Fibroblast of the conjunctiva (primary cell): Measurements from ENCODE around the gene CDH23.

Source experiments
- DNase-seq: peaks from one replicate; pipeline ENCODE4 v3.0.0-alpha.2; 2010; ENCODE audit warnings: low read depth

CDH23 gene

GRCh38 chr10:71660313-71660712, 263.6 kb downstream of the CDH23 start:
- no peak for DNase-seq

DNA sequence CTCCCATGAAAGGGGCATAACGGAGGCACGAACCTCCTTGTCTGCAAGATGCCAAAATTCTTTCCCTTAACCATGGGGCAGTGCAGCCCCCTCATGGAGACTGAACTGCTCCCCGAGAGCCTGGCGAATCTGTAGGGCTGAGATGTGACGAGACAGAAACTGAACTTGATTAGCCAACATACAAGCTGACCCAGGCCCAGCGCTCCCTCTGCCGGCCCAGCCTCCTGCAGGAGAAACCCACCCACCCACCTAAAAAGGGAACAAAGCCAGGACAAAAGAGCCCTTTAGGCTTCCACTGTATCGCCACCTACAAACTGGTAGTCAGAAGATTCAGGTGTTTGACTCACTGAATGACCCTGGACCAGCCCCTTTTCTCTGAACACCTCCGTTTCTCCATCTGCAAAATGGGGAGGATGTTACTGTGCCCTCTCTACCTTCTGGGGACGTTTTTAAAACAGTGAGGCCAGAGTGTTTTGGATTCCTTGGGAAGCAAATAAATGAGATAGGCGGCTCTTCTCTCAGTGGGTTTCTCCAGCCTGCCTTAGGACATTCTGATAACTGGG, 264.4 kb downstream of the CDH23 start:
- DNase-seq = no peak

GRCh38 chr10:71661779-71662336, 265.1 kb downstream of the CDH23 start:
- no peak for DNase-seq

- DNase-seq = no peak
Observed at GRCh38 chr10:71663311-71663710, 266.6 kb downstream of the CDH23 start.

DNA sequence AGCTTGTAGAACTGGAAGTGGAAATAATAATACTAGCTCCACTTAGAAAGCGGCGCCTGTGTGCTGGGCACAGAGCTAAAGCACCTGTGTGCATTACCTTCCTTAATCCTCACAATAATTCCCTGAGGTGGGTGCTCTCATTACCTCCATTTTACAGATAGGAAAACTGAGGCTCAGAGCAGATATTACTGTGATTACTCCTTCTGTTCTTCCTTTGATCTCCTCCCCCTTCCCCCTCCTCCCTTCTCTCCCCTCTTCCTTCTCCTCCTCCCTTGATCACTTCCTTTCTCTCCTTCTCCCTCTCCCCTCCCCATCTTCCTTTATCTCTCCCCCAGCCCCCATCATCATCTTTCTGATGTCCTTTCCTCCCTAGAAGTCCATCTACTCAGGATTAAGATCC, 267.9 kb downstream of the CDH23 start:
- no peak for DNase-seq

GRCh38 chr10:71665456-71665855, 268.7 kb downstream of the CDH23 start:
- no peak for DNase-seq

- no peak for DNase-seq
Observed at GRCh38 chr10:71666639-71667386, 270.1 kb downstream of the CDH23 start.

GRCh38 chr10:71667387-71667752, 270.6 kb downstream of the CDH23 start:
- no peak for DNase-seq

GRCh38 chr10:71671994-71672946, 275.6 kb downstream of the CDH23 start:
- no peak for DNase-seq

GRCh38 chr10:71675295-71675970, 278.7 kb downstream of the CDH23 start:
- no peak for DNase-seq

DNA sequence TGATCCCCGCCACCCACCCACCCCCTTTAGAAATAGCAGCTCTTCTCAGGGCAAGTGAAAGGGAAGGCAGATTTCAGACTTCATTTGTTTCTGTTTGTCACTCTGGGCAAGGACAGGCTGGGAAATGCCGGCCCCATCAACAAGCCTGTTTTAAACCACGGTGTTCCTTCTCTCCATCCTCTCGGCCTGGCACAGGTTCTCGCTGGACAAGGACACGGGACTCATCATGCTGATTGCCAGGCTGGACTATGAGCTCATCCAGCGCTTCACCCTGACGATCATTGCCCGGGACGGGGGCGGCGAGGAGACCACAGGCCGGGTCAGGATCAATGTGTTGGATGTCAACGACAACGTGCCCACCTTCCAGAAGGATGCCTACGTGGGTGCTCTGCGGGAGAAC, 280.5 kb downstream of the CDH23 start:
- DNase-seq = no peak

GRCh38 chr10:71678057-71678805, 281.5 kb downstream of the CDH23 start:
- no peak for DNase-seq

GRCh38 chr10:71679425-71679824, 282.7 kb downstream of the CDH23 start:
- no peak for DNase-seq

DNA sequence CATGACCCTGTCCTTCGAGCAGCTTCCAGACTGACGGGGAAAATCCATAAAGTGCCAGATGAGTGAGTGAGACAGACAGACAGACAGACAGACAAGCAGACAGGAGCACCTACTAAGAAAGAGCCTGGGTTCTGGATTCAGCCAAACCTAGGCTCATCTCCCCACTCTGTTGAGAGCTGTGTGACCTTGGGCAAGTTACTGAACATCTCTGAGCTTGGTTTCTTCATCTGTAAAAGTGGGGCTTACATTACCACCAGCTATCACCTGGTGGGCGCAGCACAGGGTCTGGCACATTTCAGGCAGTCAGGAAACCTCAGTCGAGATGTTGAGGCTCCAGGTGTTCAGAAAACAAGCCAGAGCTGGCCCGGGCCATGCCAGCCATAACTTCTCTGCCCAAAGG, 285.3 kb downstream of the CDH23 start:
- no peak for DNase-seq

- DNase-seq = no peak
Observed at GRCh38 chr10:71683301-71683700, 286.6 kb downstream of the CDH23 start.

- no peak for DNase-seq
Observed at GRCh38 chr10:71684356-71685173, 287.8 kb downstream of the CDH23 start.

GRCh38 chr10:71685554-71686232, 289.0 kb downstream of the CDH23 start:
- DNase-seq = no peak

DNA sequence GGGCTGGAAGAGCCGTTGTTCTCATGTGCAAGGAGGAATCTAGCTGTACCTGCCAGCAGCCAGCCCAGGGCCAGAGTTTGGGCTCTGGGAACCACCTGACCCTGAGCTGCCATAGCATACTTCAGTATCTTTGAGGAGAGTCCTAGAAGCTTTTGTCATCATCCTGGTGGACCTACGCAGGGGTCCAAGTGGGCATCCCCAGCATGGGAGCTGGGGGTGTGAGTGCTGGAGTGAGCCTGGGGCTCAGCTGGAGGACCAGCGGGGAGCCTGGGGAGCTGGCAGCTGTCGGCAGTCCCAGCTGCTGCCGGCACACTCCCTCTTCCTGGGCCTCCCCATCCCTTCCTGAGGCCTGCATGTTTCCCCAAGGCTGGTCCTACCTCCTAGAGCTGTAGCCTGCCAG, 290.4 kb downstream of the CDH23 start:
- no peak for DNase-seq

- no peak for DNase-seq
Observed at GRCh38 chr10:71687480-71687879, 290.8 kb downstream of the CDH23 start.

DNA sequence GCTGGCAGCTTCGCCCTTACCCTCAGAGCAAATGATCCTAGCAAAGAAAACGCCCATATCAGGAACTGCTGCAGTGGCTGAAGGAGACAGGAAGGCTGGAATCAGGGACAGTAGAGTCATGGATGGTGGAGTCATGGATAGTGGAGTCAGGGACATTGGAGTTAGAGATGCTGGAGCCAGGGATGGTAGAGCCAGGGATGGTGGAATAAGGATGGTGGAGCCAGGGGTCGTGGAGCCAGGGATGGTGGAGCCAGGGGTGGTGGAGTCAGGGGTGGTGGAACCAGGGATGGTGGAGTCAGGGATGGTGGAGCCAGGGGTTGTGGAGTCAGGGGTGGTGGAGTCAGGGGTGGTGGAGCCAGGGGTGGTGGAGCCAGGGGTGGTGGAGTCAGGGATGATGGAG, 291.5 kb downstream of the CDH23 start:
- no peak for DNase-seq
